GM12875 (cell line): Measurements from ENCODE around the gene SLC4A8.

Experiments
- H3K4me3 ChIP-seq: one replicate; pipeline ENCODE4 v1.5.1; 2011; ENCODE audit warnings: low read depth, low read length, control low read depth
- TF ChIP-seq, protein P1 (sequence below): IDR thresholded peaks from 2 replicates; pipeline ENCODE4 v1.5.1; 2011; ENCODE audit warnings: low read depth, mild to moderate bottlenecking, control low read depth, inconsistent platforms, low read length, moderate library complexity, borderline replicate concordance; ENCODE audit not compliant: insufficient read depth

The SLC4A8 gene

DNA sequence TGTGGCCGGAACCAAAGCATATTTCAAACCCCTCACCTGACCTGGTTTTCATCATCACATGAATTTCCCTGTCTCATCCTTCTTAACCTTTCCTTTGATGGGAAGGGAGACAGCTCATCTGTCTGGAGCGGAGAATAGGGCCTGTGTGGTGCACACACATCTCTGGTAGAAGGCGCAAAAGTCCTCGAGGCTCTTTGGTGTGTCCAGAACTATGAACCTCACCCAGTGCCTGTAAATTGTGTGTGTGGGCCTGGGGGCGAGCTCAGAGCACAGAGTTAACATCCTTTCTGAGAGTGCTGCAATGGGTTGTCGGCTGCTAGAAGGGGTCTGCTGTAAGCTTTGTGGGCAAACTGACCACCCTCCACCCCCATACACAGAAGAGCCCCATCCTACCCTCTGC lies 34.2 kb upstream of the SLC4A8 start:
- TF ChIP-seq, protein P1, sequence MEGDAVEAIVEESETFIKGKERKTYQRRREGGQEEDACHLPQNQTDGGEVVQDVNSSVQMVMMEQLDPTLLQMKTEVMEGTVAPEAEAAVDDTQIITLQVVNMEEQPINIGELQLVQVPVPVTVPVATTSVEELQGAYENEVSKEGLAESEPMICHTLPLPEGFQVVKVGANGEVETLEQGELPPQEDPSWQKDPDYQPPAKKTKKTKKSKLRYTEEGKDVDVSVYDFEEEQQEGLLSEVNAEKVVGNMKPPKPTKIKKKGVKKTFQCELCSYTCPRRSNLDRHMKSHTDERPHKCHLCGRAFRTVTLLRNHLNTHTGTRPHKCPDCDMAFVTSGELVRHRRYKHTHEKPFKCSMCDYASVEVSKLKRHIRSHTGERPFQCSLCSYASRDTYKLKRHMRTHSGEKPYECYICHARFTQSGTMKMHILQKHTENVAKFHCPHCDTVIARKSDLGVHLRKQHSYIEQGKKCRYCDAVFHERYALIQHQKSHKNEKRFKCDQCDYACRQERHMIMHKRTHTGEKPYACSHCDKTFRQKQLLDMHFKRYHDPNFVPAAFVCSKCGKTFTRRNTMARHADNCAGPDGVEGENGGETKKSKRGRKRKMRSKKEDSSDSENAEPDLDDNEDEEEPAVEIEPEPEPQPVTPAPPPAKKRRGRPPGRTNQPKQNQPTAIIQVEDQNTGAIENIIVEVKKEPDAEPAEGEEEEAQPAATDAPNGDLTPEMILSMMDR: no peak
- H3K4me3 ChIP-seq: peak overlapping the region; percentile 78

DNA sequence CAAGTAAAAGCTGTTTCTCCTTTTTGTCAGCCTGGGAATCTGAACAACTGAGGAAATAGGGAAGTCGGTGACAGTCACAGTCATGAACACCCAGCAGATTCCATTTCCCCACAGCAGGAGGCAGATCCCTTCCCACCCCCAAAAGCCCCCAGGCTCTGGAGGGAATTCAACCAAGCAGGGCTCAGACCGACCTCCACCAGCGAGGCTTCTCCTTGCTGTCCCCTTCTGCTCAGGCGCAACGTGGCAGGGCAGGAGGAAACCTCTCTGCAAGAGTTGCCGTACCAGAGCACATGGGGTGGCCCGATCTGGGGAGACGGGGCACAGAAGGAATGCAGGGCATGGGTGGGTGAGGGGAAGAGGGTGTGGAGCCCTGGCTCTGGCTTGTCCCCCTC lies 33.7 kb upstream of the SLC4A8 start:
- TF ChIP-seq, protein P1: no peak
- peak overlapping the region; percentile 78 for H3K4me3 ChIP-seq

DNA sequence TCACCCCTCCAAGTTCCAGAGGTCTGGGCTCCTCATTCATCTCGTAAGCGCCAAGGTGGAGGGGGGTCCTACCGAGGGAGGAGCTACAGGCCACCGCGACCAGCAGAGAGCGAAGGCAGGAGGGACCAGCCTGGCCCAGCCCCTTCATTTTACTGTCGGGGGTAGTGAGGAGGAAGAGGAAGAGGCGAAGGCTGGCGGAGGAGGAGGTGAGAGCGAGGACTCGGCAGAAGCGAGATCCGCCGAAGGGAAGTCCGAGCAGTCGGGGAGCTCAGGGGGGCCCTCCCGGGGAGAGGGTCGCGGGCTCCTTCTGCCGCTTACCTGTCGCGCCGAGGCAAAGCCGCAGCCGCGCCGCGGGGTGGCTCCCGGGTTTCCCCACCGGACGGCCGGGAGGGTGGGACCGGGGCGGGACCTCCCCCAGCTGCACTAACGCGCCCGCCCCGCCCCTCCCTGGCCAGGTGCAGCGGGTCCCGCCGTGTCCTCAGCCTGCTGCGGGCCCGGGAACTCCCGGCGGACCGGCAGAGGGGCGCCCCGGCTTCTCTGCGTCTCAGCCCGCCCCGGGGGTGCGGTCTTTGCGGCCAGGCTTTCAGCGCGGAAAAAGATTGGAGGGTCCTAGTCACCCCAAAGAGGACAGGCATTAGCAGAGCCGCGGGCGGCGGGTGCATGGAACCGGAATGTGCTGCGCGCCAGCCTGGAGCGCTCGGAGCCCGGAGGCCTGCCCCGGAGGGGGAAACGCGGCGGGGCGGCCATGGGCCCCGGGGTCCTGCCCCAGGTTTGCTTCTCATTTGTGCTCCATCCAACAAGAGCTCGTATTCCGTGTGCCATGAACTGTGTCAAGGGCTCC lies 33.1 kb upstream of the SLC4A8 start, which contains the start of gene GALNT6:
GALNT6 (minus strand) TSS at position 124 of the 841 bp plus-strand sequence. CDS start 11,625 bp downstream, outside the sequence.
- H3K4me3 ChIP-seq: peak within 1 kb of the TSS; percentile 78
- TF ChIP-seq, protein P1: no peak

DNA sequence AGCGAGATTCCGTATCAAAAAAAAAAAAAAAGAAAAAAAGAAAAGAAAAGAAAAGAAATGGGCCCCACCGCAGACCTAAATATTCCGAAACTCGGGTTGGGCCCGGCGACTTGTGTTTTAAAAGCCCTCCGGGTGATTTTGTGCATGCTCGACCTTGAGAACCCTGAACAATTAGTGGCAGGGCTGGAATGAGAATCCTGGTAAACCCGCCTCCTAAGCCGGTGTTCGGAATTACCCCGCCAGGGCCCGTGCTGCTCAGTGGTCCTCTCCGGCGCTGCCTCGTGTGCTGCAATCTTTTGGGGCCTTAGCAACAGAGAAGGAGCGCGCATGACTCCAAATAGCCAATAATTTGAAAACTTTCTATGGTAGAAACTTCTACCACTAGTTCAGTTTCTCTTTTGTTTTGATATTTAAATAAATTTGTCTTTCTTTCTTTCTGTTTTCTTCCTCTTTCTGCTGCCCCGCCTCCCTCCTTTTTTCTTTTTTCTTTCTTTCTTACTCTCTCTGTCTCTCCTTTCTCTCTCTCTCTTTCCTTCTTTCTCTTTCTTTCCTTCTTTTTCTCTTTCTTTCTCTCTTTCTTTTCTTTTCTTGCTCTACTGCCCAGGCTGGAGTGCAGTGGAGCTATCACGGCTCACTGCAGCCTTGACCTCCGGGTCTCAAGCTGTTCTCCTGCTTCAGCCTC lies 31.9 kb upstream of the SLC4A8 start:
- TF ChIP-seq, protein P1: no peak
- H3K4me3 ChIP-seq: peak overlapping the region; percentile 78

DNA sequence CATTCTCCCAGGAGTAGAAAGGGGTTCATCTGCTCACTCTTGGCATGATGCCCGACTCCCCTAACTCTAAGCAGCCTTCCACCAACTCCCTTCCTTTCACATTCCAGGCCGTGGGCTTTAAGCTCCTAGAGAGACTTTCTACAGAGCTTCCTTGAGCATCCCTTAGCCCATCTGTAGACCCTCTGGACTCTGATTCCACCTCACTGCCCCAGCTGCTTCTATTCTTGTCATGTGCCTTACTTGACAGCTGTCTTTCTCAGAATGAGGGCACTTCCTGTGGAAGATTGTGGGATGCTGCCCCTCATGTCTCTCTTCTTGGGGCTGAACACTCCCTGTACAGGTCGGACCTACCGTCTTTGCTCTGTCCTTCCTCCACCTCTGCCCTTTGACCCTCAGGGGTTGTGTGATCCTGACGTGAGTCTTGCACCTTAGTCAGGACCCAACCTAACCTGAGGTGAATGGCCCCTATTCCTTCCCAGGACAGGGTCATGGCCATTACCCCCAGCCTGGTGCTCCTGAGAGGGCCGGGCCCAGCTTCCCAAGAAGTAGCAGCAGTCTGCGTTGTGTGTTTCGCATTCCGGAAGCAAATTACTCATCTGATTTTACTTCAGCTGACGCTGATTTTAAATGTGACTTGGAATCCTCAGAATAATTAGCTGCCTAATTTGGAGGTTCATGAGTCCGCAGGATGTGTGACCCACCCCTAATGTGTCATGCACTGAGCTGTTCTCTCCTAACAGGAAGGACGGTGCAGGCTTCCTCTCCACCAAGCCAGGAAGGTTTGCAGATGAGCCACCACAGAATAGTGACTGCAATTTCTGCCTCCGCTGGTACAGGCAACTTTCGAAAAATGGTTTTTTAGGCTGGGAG lies 30.7 kb upstream of the SLC4A8 start:
- peak overlapping the region; percentile 36 for H3K4me3 ChIP-seq
- TF ChIP-seq, protein P1: no peak

DNA sequence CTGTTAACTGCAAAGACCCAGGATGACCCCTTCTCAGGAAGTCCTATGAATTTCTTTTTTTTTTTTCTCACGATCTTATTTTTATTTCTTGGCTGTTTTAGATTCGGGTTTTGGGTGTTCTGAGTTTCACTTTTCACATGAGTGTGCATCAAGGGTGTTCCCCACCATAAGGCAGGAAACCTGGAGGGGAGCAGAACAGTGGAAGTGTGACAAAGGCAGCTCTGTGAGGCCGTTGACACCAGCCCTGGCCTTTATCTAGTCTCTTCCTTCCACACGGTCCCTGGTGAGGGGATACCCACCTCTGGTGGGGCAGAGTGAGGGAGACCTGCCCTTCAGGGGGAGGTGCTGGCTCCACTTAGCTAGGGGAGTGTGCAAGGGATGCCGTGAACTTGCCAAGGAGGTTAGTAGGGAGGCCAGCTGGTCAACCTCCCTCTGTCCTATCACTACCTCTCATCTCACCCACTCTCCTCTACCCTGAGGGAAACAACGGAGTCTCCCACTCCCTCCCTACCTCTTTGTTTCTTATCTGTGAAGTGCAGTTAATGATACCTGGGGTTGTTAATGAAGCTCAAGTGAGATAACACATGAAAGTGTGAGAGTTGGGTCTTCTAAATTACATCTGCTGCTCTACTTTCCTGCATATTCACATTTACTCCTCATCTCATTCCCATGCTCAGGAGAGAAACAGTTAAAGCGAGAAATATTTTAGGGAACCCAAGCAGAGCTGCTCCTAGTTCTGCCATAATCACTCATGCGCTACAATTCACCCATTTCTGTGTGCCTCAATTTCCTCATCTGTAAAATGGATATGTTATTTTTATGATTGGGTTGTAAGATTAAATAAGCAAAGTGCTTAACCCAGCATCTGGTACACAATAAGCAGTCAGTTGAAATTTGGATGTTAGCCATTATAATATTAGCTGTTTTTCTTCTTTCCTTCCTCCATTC lies 29.1 kb upstream of the SLC4A8 start:
- H3K4me3 ChIP-seq: peak overlapping the region; percentile 38

More for the DNA sequence above, 29.1 kb upstream of the SLC4A8 start:
- TF ChIP-seq, protein P1: no peak
